ENCODE data around the gene NCBP2.
A peak's percentile ranks its signal among the peaks of the same experiment; 100 is the strongest.

NCBP2 gene

DNA sequence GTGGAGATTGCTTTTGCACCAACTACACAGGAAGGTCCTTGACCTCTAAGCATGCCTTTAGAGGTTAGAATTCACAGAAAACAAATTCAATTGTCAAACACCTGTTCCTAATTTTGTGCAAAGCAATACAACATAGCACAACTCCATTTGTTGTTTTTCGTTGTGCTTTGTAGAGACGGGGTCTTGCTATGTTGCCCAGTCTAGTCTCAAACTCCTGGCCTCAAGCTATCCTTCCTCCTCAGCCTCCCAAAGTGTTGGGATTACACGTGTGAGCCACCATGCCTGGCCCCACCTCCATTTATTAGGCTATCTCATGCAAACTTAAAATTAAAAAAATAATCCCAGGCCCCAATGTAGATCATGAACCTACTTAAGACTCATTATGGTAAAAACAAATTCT lies 6.0 kb downstream of the NCBP2 start:
- DNase-seq: no peak

DNA sequence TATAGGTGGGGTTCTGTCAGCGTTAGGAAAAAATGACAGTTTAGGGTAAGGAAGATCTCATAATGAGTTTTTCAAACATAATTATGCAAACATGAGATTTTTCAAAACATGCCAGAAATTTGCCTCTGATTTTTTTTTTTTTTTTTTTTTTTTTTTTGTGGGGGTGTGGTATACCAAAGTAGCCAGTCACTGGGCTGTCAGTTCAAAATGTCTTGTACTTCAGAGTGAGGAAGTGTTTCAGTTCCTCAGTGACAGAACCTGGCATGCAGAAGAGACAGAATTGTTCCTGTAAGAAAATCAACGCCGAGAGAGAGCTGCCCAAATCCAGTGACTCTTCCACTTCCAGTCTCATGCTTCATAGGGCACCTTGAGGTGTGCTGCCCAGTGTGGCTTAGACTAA lies 9.7 kb downstream of the NCBP2 start:
- no peak for DNase-seq

DNA sequence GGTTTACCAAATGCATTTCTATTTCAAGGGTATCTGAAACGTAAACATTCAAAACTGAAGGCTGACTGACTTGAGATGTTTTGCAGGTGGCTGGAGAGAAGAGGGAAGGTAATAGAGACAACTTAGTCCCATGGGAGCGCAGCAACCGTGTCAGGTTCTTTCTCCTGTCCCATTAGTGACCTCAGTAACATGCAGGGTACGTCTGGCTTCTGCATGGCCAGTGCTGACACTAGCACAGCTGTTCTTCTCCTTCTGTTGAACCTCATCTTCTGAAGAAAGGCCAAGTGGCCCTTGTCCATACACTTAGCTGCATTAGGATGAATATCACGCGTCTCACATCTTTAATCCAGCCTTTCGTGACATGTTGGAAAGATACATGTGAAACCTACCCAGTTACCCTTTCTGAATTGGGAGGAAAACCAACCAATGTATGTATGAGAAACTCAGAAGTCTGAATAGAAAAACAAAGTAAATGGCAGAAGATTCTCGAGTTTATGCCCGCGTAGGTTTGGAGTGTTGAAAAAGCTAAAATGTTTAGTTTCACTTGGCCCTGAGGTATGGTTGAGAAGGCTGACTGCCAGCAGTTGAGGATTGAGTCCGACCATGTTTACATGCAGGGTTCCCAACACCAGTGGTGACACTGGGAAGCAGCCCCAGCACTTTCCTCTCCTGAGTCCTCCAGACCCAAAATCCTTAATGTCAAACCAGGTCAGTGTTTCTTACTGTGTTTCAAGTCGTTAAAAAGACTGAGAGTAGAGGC lies 10.3 kb downstream of the NCBP2 start:
- peak; percentile 30 for DNase-seq

DNA sequence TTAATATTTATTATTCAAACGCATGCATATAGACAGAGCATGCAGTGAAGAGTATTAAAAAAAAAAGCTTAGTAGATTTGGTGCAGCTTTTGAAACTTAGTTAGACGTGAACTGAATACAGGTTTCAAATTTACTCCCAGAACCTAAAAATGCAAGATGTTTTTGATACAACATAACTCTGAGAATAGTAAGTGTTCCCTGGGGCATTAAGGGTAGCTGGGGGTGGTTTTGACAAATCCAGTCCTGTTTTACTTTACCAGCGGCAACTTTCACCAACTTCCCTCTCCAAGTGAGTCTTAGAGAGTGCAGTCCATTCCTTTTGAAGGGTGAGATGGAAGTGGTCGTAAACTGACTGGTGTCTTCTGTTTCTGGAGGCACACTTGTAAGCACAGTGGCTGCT lies 11.2 kb downstream of the NCBP2 start:
- DNase-seq: no peak

DNA sequence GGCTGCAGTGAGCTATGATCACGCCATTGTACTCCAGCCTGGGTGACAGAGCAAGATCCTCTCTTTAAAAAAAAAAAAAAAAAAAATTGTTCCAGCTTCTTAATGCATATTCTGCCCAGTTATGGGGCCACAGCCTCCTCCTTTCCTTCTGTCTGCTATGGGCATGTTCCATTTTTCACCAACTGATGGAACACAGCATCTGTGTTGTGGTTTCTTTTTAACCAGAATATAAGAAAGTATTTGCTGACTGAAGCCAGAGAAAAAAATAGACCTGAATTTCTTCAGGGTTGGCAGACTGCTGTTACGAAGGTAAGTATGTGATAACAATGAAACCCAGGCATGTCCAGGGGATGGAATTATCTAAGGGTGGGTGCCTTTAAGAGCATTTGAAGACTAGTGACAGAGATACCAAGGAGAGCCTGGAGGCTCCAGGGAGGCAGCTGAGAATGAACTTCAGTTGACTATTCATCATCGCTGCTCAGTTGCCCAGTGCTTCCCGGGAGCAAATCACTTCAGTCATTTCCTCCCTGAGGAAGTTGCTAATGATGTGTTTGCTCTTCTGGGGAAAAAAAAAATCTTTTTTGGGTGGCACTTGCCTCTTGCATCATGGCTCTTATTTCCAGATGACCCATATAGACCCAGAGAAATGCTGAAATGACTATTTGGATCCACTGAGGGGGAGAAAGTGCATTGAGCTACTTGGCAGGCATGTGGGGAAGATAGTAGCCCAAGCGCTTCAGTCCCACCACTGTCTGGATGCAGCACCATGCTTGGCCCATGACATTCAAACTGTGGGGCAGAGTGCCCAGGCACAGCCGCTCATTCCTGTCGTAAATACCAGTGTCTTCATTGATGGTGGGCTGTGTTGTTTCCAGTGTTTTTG lies 14.5 kb downstream of the NCBP2 start:
- DNase-seq: no peak

DNA sequence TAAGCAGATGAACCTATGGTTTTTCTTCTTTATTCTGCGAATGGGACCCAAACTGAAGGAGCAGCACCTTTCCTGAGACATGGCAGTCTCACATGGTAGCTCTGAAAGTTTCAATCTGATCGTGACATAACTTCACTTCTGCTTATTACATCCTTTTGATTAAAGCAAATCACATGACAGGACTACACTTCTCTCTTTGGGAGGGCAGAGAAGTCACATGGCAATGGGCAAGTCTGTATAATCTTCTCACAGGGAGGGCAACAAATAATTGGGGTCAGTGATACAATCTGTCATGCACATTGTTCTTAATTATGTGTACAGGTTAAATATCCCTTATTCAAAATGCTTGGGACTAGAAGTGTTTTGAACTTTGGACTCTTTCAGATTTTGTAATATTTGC lies 21.6 kb downstream of the NCBP2 start:
- no peak for DNase-seq

DNA sequence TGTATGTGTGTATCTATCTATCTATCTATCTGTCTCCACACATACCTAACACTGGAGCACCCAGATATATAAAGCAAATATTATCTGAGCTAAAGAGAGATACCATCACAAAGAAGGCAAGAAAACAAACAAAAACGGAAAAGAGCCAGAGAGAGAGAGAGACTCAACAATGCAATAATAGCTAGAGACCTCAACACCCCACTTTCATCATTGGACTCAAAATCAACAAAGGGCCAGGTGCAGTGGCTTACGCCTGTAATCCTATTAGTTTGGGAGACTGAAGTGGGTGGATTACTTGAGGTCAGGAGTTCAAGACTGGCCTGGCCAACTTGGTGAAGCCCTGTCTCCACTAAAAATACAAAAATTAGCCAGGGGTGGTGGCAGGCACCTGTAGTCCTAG lies 23.4 kb downstream of the NCBP2 start:
- no peak for DNase-seq

DNA sequence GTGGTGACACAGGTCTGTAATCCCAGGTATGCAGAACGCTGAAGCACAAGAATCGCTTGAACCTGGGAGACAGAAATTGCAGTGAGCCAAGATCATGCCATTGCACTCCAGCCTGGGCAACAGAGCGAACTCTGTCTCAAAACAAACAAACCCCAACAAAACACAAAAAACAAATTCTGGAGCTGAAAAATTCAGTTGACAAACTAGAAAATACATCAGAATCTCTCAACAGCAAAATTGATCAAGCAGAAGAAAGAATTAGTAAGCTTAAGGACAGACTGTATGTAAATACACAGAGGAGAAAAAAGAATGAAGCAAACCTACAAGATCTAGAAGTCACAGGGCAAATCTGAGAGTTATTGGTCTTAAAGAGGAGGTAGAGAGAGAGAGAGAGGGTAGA lies 25.3 kb downstream of the NCBP2 start:
- DNase-seq: no peak

DNA sequence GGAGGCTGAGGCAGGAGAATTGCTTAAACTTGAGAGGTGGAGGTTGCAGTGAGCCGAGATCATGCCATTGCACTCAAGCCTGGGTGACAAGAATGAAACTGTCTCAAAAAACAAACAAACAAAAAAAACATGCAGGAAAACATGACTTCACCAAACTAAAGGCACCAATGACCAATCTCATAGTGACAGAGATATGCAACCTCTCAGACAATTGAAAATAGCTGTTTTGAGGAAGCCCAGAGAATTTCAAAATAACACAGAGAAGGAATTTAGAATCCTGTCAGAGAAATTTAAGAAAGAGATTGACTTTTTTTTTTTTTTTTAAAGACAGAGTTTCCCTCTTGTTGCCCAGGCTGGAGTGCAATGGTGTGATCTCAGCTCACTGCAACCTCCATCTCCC lies 26.1 kb downstream of the NCBP2 start:
- no peak for DNase-seq

DNA sequence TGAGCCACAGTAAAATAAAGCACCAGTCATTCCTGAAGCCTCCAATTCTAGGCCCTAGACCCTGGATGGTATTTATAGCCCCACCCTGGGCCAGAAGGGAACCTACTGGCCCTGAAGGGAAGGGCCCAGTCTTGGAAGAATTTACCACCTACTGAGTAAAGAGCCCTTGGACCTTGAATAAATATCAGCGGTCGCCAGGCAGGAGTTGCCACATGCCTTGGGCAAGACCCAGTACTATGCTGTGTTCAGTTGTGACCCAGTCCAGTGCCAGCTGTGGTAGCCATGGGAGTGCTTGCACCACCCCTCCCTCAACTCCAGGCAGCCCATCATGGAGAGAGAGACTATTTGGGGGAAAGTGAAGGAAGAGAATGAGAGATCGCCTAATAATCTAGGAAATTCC lies 27.0 kb downstream of the NCBP2 start:
- no peak for DNase-seq

DNA sequence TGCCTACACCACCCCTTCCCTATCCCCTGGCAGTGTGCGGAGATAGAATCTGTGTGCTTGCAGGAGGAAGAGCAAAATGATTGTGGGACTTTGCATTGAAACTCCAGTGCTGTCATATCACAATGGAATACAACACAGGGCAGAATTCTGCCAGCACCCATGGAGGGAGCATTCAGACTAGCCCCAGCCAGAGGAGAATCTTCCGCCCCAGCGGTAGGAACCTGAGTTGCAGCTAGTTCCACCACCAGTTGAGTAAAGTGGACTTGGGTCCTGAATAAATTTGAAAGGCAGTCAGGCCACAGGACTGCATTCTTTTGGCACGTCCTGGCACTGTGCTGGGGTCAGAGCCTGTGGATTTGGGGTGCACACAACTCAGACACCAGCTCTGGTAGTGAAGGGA lies 27.5 kb downstream of the NCBP2 start:
- no peak for DNase-seq

DNA sequence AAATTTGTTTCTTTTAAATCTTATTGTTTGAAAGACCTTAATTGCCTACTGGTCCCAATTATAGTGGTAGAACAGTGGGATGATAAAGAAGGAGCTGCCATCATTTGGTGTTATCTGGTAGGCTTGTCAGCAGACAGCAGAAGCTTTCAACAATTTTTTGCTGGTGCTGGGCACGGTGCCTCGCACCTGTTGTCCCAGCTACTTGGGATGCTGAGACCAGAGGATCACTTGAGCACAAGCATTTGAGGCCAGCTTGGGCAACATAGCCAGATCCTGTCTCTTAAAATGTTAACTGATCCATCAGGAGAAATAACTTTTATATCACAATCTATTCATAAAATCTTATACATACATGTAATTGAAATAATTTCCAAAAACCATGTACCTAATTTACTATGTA lies 38.6 kb downstream of the NCBP2 start:
- no peak for DNase-seq

DNA sequence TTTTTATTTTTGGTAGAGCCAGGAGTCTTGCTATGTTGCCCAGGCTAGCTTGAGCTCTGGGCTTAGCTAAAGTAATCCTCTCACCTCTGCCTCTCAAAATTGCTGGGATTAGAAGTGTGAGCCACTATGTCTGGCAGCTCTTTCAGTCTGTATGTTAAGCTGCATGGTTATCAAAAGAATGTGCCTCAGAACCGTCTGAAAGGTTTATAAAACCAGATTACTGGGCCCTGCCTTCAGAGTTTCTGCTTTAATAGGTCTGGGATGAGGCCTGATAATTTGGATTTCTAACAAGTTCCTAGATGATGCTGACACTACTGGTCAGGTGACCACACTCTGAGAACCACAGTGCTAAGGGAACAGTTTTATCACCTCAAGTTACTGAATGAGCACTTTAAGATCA lies 40.0 kb downstream of the NCBP2 start:
- DNase-seq: no peak

DNA sequence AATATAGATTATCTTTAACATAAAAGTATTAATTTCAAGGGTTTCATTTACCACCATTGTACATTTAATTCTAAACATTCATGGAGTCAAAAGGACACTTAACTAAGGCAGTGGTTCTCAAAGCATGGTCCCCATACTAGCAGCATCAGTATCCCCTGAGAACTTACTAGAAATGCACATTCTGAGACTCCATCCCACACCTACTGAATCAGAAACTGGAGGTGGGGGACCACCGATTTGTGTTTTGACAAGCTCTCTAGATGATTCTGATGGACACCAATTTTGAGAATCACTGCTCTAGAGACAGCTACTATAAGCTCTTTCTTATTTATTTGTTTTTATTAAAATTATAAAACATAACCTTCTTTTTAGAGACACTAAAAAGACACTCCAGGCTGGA lies 40.6 kb downstream of the NCBP2 start:
- no peak for DNase-seq

DNA sequence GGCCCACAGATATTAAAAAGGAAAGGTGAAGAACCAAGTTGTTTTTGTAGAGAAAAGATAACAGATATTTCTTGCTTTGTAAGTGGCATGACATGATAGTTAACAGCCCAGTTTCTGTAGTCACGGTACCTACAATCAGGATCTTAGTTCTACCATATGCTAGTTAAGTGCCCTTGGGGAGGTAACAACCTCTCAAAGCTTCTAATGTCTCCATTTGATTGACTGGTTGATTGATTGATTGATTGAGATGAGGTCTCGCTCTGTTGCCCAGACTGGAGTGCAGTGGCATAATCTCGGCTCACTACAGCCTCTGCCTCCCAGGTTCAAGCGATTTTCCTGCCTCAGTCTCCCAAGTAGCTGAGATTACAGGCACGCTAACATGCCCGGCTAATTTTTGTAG lies 46.1 kb downstream of the NCBP2 start:
- no peak for DNase-seq

DNA sequence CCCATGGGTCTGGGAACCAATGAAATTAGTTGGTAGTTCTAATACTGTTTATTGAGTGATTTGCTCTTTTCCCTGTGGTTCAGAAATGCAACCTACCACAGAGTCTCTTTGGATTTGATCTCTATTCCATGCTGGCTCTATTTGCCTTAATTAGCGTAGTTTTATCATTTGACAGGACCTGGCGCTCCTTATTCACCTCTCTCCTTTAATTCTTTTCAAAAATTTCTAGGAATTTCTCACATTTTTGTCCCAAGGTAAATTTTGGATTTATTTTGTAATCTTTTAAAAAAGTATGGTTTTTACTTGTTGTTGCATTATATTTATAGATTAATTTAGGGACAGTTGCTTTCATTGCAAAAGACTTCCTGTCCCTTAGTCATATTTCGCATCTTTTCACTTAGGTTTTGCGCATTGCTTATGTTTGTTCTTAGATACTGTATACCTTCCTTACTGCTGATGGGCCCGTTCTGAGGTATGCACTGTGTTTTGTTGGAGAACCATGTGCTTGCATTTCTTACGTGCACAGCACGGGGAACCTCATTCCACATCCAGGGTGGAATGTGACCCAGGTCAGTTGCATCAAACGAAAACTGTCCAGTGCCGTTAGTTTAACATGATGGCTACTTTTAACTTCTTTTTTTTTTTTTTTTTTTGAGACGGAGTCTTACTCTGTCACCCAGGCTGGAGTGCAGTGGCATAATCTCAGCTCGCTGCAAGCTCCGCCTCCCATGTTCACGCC lies 47.6 kb downstream of the NCBP2 start:
- DNase-seq: no peak

DNA sequence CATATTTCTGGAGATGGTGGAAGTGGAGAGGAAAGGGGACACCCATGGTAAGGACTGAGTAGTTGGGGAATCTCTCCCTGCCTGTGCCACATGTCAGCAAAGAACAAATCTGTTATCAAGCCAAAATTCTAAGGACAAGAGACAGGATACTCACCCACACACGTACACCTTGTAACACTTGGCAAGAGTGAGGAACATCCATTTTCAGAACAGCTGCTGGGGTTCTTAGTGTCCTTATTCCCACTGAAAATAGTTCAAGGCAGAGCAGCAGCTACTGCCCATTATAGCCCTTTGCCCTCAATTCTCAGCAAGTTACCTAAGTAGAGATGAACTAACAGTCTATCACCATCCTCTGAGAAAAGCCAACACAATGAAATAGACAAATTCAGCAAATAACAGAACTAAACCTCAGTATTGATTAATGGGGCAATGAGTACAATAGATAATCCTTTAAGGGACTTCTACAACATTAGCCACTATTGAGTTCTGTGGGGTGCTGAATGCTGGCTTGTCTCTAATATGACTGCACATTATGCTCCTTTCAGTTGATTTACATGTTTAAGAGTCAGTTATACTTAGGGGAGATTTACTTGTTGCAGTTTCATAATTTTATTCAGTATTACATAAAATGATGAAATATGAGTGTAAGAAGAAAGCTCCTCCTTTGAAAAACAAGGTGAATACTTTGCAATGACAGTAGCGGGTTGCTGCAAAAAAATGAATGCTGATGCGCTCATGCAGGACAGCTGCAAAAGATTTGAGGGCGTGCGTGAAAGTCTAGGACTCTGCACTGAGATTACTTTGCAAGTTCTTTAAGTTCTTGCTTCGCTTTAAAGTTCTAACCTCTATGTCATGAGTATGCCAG lies 52.3 kb downstream of the NCBP2 start:
- no peak for DNase-seq

DNA sequence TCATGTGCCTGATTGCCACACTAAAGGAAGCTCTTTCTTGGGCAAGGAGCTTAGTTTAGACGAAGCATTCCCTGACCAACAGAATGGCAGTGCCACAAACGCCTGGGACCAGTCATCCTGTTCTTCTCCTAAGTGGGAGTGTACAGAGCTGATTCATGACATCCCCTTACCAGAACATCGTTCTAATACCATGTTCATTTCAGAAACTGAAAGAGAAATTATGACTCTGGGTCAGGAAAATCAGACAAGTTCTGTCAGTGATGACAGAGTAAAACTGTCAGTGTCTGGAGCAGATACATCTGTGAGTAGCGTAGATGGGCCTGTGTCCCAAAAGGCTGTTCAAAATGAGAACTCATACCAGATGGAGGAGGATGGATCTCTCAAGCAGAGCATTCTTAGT lies 56.2 kb downstream of the NCBP2 start:
- no peak for DNase-seq
